Measurements from ENCODE around the gene FOXF2. TPM values are rescaled to one million over a fixed set of nuclear protein-coding genes. Genes with fewer than 3 reads are reported as not detected.

Gene FOXF2
- total and polyA plus RNA-seq, 7 experiments from 2014 or later, result not detected

GRCh38 chr6:1393641-1394283 is 4.4 kb downstream of the FOXF2 start:
- CTCF ChIA-PET, result no interaction called here
- no peak overlapping the region for H3K27ac Mint-ChIP-seq
- peaks cover 0 to 1% (median 0%) of the 10 kb centered on the region in 11 donors for H3K9me3 Mint-ChIP-seq
- POLR2A ChIA-PET, result no interaction called here
- peaks cover 66 to 77% (median 75%) of the 10 kb centered on the region in 5 donors for H3K27me3 Mint-ChIP-seq
- H3K27me3 ChIP-seq (ENCODE audit: control insufficient read depth in 2 of 2, insufficient read depth in 2 of 2, low read length in 2 of 2), result peaks cover 0 to 17% of the 10 kb centered on the region in 2 donors
- H3K4me3 ChIP-seq (ENCODE audit: low read length), result no peak overlapping the region
- no peaks in the 10 kb centered on the region for H3K36me3 ChIP-seq (ENCODE audit: control insufficient read depth in 2 of 3, insufficient read depth in 3 of 3, low read length in 3 of 3)
- peaks cover 5 to 34% (median 19%) of the 10 kb centered on the region in 7 donors for H3K4me1 Mint-ChIP-seq
- peaks cover 0 to 3% (median 0%) of the 10 kb centered on the region in 5 donors for H3K36me3 Mint-ChIP-seq
- no peak overlapping the region for H3K27ac ChIP-seq (ENCODE audit: low read depth, low read length)
- no peaks in the 10 kb centered on the region for H3K4me1 ChIP-seq (ENCODE audit: control insufficient read depth in 2 of 2, insufficient read depth in 2 of 2, low read length in 2 of 2)
- H3K9me3 ChIP-seq (ENCODE audit: control insufficient read depth in 2 of 3, low read length in 3 of 3), result no peaks in the 10 kb centered on the region
- ATAC-seq (no peak), DNase-seq (no peak)
- peak overlapping the region in 5 of 10 donors; percentile 6 to 44 (median 19) for H3K4me3 Mint-ChIP-seq
- intact Hi-C loops (cut with micrococcal nuclease), result loop anchor here in 1 of 2 donors (2.0 to 10.0 kb wide), 2 partner anchors 79 to 669 kb away; no protein-coding TSS in a partner anchor

- Mint-ChIP-seq H3K27me3 (peaks cover 68 to 80% (median 76%) of the 10 kb centered on the region in 5 donors), H3K4me1 (peaks cover 0 to 29% (median 15%) of the 10 kb centered on the region in 7 donors), H3K36me3 (peaks cover 0 to 3% (median 0%) of the 10 kb centered on the region in 5 donors), H3K27ac (no peak overlapping the region), H3K4me3 (peak overlapping the region in 3 of 10 donors; percentile 19 to 44 (median 29)), H3K9me3 (peaks cover 0 to 1% (median 0%) of the 10 kb centered on the region in 11 donors)
- Histone ChIP-seq H3K36me3 (ENCODE audit: control insufficient read depth in 2 of 3, insufficient read depth in 3 of 3, low read length in 3 of 3) (no peaks in the 10 kb centered on the region), H3K9me3 (ENCODE audit: control insufficient read depth in 2 of 3, low read length in 3 of 3) (no peaks in the 10 kb centered on the region), H3K4me1 (ENCODE audit: control insufficient read depth in 2 of 2, insufficient read depth in 2 of 2, low read length in 2 of 2) (no peaks in the 10 kb centered on the region), H3K27me3 (ENCODE audit: control insufficient read depth in 2 of 2, insufficient read depth in 2 of 2, low read length in 2 of 2) (peaks cover 0 to 17% of the 10 kb centered on the region in 2 donors), H3K4me3 (ENCODE audit: low read length) (no peak overlapping the region), H3K27ac (ENCODE audit: low read depth, low read length) (no peak overlapping the region)
- ChIA-PET POLR2A (no interaction called here), CTCF (no interaction called here)
- intact Hi-C loops (cut with micrococcal nuclease), result loop anchor here in 1 of 2 donors (5.0 to 10.0 kb wide), 3 partner anchors 670 to 1207 kb away; no protein-coding TSS in a partner anchor
- no peak for ATAC-seq
- no peak for DNase-seq
Observed at GRCh38 chr6:1394514-1395463, 5.4 kb downstream of the FOXF2 start.

GRCh38 chr6:1395506-1395905 is 6.1 kb downstream of the FOXF2 start:
- intact Hi-C loops (cut with micrococcal nuclease), result loop anchor here in 1 of 2 donors (5.0 to 10.0 kb wide), 3 partner anchors 671 to 1208 kb away; no protein-coding TSS in a partner anchor
- POLR2A ChIA-PET, result no interaction called here
- H3K9me3 ChIP-seq (ENCODE audit: control insufficient read depth in 2 of 3, low read length in 3 of 3), result no peaks in the 10 kb centered on the region
- H3K36me3 ChIP-seq (ENCODE audit: control insufficient read depth in 2 of 3, insufficient read depth in 3 of 3, low read length in 3 of 3), result no peaks in the 10 kb centered on the region
- no peak for DNase-seq
- Mint-ChIP-seq H3K4me3 (peak overlapping the region in 1 of 10 donors; percentile 34), H3K36me3 (peaks cover 0 to 3% (median 0%) of the 10 kb centered on the region in 5 donors), H3K27me3 (peaks cover 68 to 76% (median 72%) of the 10 kb centered on the region in 5 donors), H3K9me3 (peaks cover 0 to 1% (median 0%) of the 10 kb centered on the region in 11 donors), H3K27ac (no peak overlapping the region), H3K4me1 (peaks cover 0 to 25% (median 15%) of the 10 kb centered on the region in 7 donors)
- CTCF ChIA-PET, result interaction anchor here (2.0 kb wide), 1 partner anchor 802 kb away, joined by 14 read pairs; no protein-coding TSS in a partner anchor
- no peaks in the 10 kb centered on the region for H3K4me1 ChIP-seq (ENCODE audit: control insufficient read depth in 2 of 2, insufficient read depth in 2 of 2, low read length in 2 of 2)
- no peak overlapping the region for H3K4me3 ChIP-seq (ENCODE audit: low read length)
- no peak for ATAC-seq
- H3K27ac ChIP-seq (ENCODE audit: low read depth, low read length), result no peak overlapping the region
- peaks cover 0 to 17% of the 10 kb centered on the region in 2 donors for H3K27me3 ChIP-seq (ENCODE audit: control insufficient read depth in 2 of 2, insufficient read depth in 2 of 2, low read length in 2 of 2)

GRCh38 chr6:1395941-1396908 is 6.8 kb downstream of the FOXF2 start:
- intact Hi-C loops (cut with micrococcal nuclease), result loop anchor here in 1 of 2 donors (5.0 to 10.0 kb wide), 3 partner anchors 671 to 1209 kb away; no protein-coding TSS in a partner anchor
- no peaks in the 10 kb centered on the region for H3K36me3 ChIP-seq (ENCODE audit: control insufficient read depth in 2 of 3, insufficient read depth in 3 of 3, low read length in 3 of 3)
- DNase-seq (no peak), ATAC-seq (no peak)
- H3K9me3 Mint-ChIP-seq, result peaks cover 0 to 1% (median 0%) of the 10 kb centered on the region in 11 donors
- ChIA-PET CTCF (interaction anchor here (0.7 to 2.1 kb wide), 6 partner anchors 14 to 1202 kb away, joined by 3 to 14 read pairs (median 4); no protein-coding TSS in a partner anchor), POLR2A (no interaction called here)
- H3K4me1 Mint-ChIP-seq, result peaks cover 0 to 24% (median 12%) of the 10 kb centered on the region in 7 donors
- H3K27me3 Mint-ChIP-seq, result peaks cover 64 to 76% (median 68%) of the 10 kb centered on the region in 5 donors
- peaks cover 0 to 3% (median 0%) of the 10 kb centered on the region in 5 donors for H3K36me3 Mint-ChIP-seq
- no peaks in the 10 kb centered on the region for H3K4me1 ChIP-seq (ENCODE audit: control insufficient read depth in 2 of 2, insufficient read depth in 2 of 2, low read length in 2 of 2)
- H3K9me3 ChIP-seq (ENCODE audit: control insufficient read depth in 2 of 3, low read length in 3 of 3), result no peaks in the 10 kb centered on the region
- peaks cover 0 to 17% of the 10 kb centered on the region in 2 donors for H3K27me3 ChIP-seq (ENCODE audit: control insufficient read depth in 2 of 2, insufficient read depth in 2 of 2, low read length in 2 of 2)
- peak overlapping the region in 1 of 9 donors; percentile 24 for H3K27ac Mint-ChIP-seq
- H3K27ac ChIP-seq (ENCODE audit: low read depth, low read length), result no peak overlapping the region
- no peak overlapping the region for H3K4me3 ChIP-seq (ENCODE audit: low read length)
- peak overlapping the region in 3 of 10 donors; percentile 32 to 57 (median 34) for H3K4me3 Mint-ChIP-seq

- peaks cover 0 to 1% (median 0%) of the 10 kb centered on the region in 11 donors for H3K9me3 Mint-ChIP-seq
- H3K4me1 Mint-ChIP-seq, result peaks cover 0 to 16% (median 6%) of the 10 kb centered on the region in 7 donors
- ChIA-PET POLR2A (no interaction called here), CTCF (interaction anchor here (0.7 to 2.1 kb wide), 9 partner anchors 11 to 1203 kb away, joined by 3 to 14 read pairs (median 5); no protein-coding TSS in a partner anchor)
- peaks cover 0 to 3% (median 0%) of the 10 kb centered on the region in 5 donors for H3K36me3 Mint-ChIP-seq
- Histone ChIP-seq H3K27me3 (ENCODE audit: control insufficient read depth in 2 of 2, insufficient read depth in 2 of 2, low read length in 2 of 2) (peaks cover 0 to 17% of the 10 kb centered on the region in 2 donors), H3K9me3 (ENCODE audit: control insufficient read depth in 2 of 3, low read length in 3 of 3) (no peaks in the 10 kb centered on the region), H3K36me3 (ENCODE audit: control insufficient read depth in 2 of 3, insufficient read depth in 3 of 3, low read length in 3 of 3) (no peaks in the 10 kb centered on the region), H3K27ac (ENCODE audit: low read depth, low read length) (no peak overlapping the region), H3K4me3 (ENCODE audit: low read length) (no peak overlapping the region), H3K4me1 (ENCODE audit: control insufficient read depth in 2 of 2, insufficient read depth in 2 of 2, low read length in 2 of 2) (no peaks in the 10 kb centered on the region)
- intact Hi-C loops (cut with micrococcal nuclease), result loop anchor here (1.0 to 10.0 kb wide), 7 partner anchors 600 to 1210 kb away; no protein-coding TSS in a partner anchor
- DNase-seq, result peak; percentile 39 to 75 (median 67)
- peak overlapping the region in 5 of 10 donors; percentile 4 to 57 (median 41) for H3K4me3 Mint-ChIP-seq
- H3K27me3 Mint-ChIP-seq, result peaks cover 54 to 67% (median 59%) of the 10 kb centered on the region in 5 donors
- peak; percentile 78 for ATAC-seq
- peak overlapping the region in 1 of 9 donors; percentile 24 for H3K27ac Mint-ChIP-seq
Observed at GRCh38 chr6:1396952-1397868, 7.8 kb downstream of the FOXF2 start.

All from naive thymus-derived CD4-positive, alpha-beta T cell (primary cell).